Kidney (tissue), 14 donors: ENCODE data around the gene ARHGAP20. TPM values are rescaled to one million over a fixed set of nuclear protein-coding genes. Genes with fewer than 3 reads are reported as not detected.
A peak's percentile ranks its signal among the peaks of the same experiment; 100 is the strongest.

Source experiments
- DNase-seq, 5 donors: peaks; one replicate each; pipeline ENCODE4 v3.0.0-alpha.2; 2013 to 2020
- FAIRE-seq: peaks from 2 replicates; lab custom pipeline; 2012; peaks lifted over from hg19 to GRCh38; lab: Jason Lieb, UNC
- H3K27ac ChIP-seq, 2 donors: one replicate each; pipeline ENCODE4 v1.7.0; 2013; ENCODE audit warnings: low read depth in 2 of 2, low read length in 2 of 2, inconsistent platforms in 1 of 2
- H3K27me3 ChIP-seq: one replicate; pipeline ENCODE4 v1.7.1; 2013; ENCODE audit warnings: low read length, inconsistent platforms; ENCODE audit not compliant: control insufficient read depth, insufficient read depth
- H3K36me3 ChIP-seq, 3 donors: one replicate each; pipeline versions ENCODE4 v1.7.0 to v1.7.1; 2013; ENCODE audit warnings: low read length in 3 of 3, control low read depth in 1 of 3, inconsistent platforms in 1 of 3; ENCODE audit not compliant: insufficient read depth in 3 of 3, control insufficient read depth in 2 of 3
- H3K4me1 ChIP-seq, 3 donors: one replicate each; pipeline versions ENCODE4 v1.7.0 to v1.7.1; 2013; ENCODE audit warnings: low read length in 3 of 3, inconsistent platforms in 1 of 3, low read depth in 1 of 3; ENCODE audit not compliant: control insufficient read depth in 2 of 3, insufficient read depth in 2 of 3
- H3K4me3 ChIP-seq, 3 donors: one replicate each; pipeline versions ENCODE4 v1.7.0 to v1.8.1; 2013; ENCODE audit warnings: low read length in 3 of 3, control low read depth in 1 of 3, inconsistent platforms in 1 of 3
- H3K9ac ChIP-seq, 3 donors: one replicate each; pipeline versions ENCODE4 v1.7.0 to v1.7.1; 2013; ENCODE audit warnings: low read length in 3 of 3, control low read depth in 1 of 3, inconsistent platforms in 1 of 3
- H3K9me3 ChIP-seq, 3 donors: one replicate each; pipeline versions ENCODE4 v1.7.0 to v1.7.1; 2013; ENCODE audit warnings: low read length in 3 of 3, control low read depth in 1 of 3, inconsistent platforms in 1 of 3; ENCODE audit not compliant: control insufficient read depth in 2 of 3, insufficient read depth in 1 of 3
- intact Hi-C: fragments of 100-400 bp; cut with DNase I; formaldehyde crosslinking; loops from one replicate; pipeline ENCODE4 v1.11.1; 2022
- polyA plus RNA-seq: library from polyadenylated mRNA; stranded (reverse); fragments of 350-450 nt; fragmentation: Illumina TruSeq; extraction: RNeasy Lipid Tissue Mini Kit (QIAGEN cat#74804); gene quantifications from one replicate; pipeline ENCODE4 v1.2.3, GENCODE V29; 2014; ENCODE audit warnings: low read depth, low replicate concordance; ENCODE audit not compliant: insufficient read depth
- total RNA-seq: library from RNA; stranded (reverse); fragmentation: NEBNext Ultra II Directional; extraction: Animal tissue kit (Norgen Biotek cat#: 25700); gene quantifications from one replicate; pipeline ENCODE4 v1.2.1, GENCODE V29; 2021
- TF ChIP-seq, protein P1 (sequence below): IDR thresholded peaks from 3 replicates; pipeline ENCODE4 v1.5.1; 2012; ENCODE audit warnings: mild to moderate bottlenecking, moderate library complexity, borderline replicate concordance; ENCODE audit not compliant: insufficient read depth; ENCODE audit errors: extremely low read depth
- donor health status: control.
- donor health status: control.
- donor health status: control.
- donor health status: control.
- donor health status: control.
- donor health status: DM: yes; HTN: yes; CAD: no.
- donor health status: Normal renal cell carcinoma (clear cell type).

Gene ARHGAP20
- total and polyA plus RNA-seq, 2 donors from 2014 or later = 0.11 to 1.4 TPM

DNA sequence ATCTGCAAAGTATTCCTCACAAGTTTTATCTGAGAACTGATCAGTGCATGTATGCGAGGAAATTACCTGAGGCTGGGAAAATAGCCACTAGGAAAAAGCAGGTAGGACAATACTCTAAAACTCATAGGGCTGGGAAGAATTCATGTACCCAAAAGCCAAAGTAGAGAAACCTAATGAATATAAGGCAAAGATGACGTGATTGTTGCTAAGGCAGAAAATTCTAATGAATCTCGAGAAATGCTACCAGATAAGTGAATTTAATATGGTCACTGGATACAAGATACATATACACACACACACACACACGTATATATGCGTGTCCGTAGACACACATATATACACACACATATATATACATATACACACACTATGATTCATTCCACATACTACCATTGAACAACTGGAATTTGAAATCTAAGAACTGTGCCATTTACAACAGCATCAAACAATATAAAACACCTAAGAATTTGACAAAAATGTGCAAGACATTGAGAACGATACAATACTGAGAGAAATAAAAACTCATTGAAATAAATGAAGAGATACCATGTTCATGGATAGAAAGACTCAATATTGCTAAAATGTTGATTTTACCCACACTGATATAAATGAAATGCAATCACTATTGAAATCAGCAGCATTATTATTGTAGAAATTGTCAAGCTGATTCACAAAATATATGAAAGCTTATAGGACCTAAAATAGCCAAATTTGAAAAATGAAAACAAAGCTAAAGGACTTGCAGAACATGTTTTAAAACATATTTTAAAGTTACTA is 46.4 kb downstream of the ARHGAP20 start:
- Histone ChIP-seq H3K27ac (no peak overlapping the region), H3K36me3 (no peaks in the 10 kb centered on the region), H3K27me3 (no peaks in the 10 kb centered on the region), H3K9me3 (peaks cover 0 to 6% (median 4%) of the 10 kb centered on the region in 3 donors), H3K4me1 (no peaks in the 10 kb centered on the region), H3K4me3 (no peak overlapping the region), H3K9ac (no peak overlapping the region)
- intact Hi-C loops = no loop called here
- no peak for FAIRE-seq
- TF ChIP-seq, protein P1, sequence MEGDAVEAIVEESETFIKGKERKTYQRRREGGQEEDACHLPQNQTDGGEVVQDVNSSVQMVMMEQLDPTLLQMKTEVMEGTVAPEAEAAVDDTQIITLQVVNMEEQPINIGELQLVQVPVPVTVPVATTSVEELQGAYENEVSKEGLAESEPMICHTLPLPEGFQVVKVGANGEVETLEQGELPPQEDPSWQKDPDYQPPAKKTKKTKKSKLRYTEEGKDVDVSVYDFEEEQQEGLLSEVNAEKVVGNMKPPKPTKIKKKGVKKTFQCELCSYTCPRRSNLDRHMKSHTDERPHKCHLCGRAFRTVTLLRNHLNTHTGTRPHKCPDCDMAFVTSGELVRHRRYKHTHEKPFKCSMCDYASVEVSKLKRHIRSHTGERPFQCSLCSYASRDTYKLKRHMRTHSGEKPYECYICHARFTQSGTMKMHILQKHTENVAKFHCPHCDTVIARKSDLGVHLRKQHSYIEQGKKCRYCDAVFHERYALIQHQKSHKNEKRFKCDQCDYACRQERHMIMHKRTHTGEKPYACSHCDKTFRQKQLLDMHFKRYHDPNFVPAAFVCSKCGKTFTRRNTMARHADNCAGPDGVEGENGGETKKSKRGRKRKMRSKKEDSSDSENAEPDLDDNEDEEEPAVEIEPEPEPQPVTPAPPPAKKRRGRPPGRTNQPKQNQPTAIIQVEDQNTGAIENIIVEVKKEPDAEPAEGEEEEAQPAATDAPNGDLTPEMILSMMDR = no peak
- no peak for DNase-seq

DNA sequence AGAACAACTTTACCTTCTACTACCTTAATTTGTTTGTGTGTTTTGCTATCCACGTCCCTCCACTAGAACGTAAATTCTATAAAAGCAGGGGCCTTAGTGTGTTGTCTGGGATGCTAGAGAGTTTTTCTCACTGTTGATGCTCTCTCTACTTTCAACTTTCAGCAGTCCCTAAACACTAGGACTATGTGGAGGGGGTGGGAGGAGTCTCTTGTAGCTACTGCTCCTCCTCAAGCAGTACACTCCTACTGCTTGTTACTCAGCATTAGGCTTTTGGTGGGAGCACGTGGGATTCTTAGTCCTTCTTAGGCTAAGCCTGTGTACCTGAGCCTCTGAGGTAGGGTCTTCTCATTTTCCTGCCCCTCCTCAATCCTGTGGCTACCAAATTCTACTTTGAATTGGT is 56.3 kb downstream of the ARHGAP20 start:
- Histone ChIP-seq H3K27me3 (no peaks in the 10 kb centered on the region), H3K27ac (no peak overlapping the region), H3K4me1 (no peaks in the 10 kb centered on the region), H3K36me3 (no peaks in the 10 kb centered on the region), H3K4me3 (no peak overlapping the region), H3K9ac (no peak overlapping the region), H3K9me3 (peaks cover 0 to 10% (median 0%) of the 10 kb centered on the region in 3 donors)
- intact Hi-C loops = no loop called here
- FAIRE-seq (no peak), DNase-seq (no peak)
- TF ChIP-seq, protein P1 = no peak

DNA sequence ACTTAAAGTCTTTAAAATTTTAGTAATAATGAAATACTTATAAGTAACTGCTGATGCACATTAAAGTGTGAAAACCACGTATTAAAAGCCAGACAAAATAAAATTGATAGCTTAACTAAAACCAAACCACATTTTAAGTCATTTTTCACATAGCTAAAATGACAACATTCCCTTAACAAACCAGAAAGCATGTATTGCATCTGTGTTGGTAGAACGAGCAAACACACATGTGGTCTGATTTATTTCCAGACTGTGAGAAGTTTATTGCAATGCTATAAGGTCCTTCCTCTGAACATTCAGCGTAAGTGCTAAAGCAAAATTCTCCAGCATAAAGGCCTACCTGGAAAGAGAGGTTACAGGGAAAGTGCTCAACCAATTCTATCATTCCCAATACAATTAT is 57.8 kb downstream of the ARHGAP20 start:
- Histone ChIP-seq H3K9ac (no peak overlapping the region), H3K9me3 (peaks cover 0 to 10% (median 0%) of the 10 kb centered on the region in 3 donors), H3K4me1 (no peaks in the 10 kb centered on the region), H3K27ac (no peak overlapping the region), H3K36me3 (no peaks in the 10 kb centered on the region), H3K27me3 (no peaks in the 10 kb centered on the region), H3K4me3 (no peak overlapping the region)
- DNase-seq (peak in 1 of 5 donors; percentile 2), FAIRE-seq (no peak)
- TF ChIP-seq, protein P1 = no peak
- intact Hi-C loops = no loop called here
